Transverse colon (tissue), 4 donors: Measurements from ENCODE around the gene EMX1. TPM values are rescaled to one million over a fixed set of nuclear protein-coding genes. Genes with fewer than 3 reads are reported as not detected.

ENCODE experiments used
- DNase-seq: peaks from one replicate; pipeline ENCODE4 v3.0.0-alpha.2; 2019
- H3K27ac ChIP-seq, 4 donors: fragments of 200-600 bp; sonication (generic); 2 replicates each; pipeline ENCODE4 v1.5.1; 2016 to 2018; ENCODE audit warnings: inconsistent platforms in 4 of 4
- H3K27me3 ChIP-seq: fragments of 200-600 bp; sonication (generic); 2 replicates; pipeline ENCODE4 v1.5.1; 2017; ENCODE audit warnings: inconsistent platforms
- H3K36me3 ChIP-seq, 4 donors: fragments of 200-600 bp; sonication (generic); 2 replicates each; pipeline ENCODE4 v1.5.1; 2017 to 2019; ENCODE audit warnings: inconsistent platforms in 4 of 4
- H3K4me1 ChIP-seq, 4 donors: fragments of 200-600 bp; sonication (generic); 2 replicates each; pipeline ENCODE4 v1.5.1; 2017 to 2020; ENCODE audit warnings: inconsistent platforms in 4 of 4
- H3K4me3 ChIP-seq, 4 donors: fragments of 200-600 bp; sonication (generic); 1 replicate in 1 of 4; 2 replicates in 3 of 4; pipeline versions ENCODE4 v1.5.1 to v1.6.1; 2017 to 2019; ENCODE audit warnings: inconsistent platforms in 4 of 4
- H3K9me3 ChIP-seq, 2 donors: fragments of 200-600 bp; sonication (generic); 2 replicates each; pipeline ENCODE4 v1.5.1; 2017 to 2019; ENCODE audit warnings: inconsistent platforms in 2 of 2
- EP300 ChIP-seq: sonication (generic); formaldehyde crosslinking; IDR thresholded peaks from one replicate; pipeline ENCODE4 v1.6.1; 2017; ENCODE audit warnings: antibody characterized with exemption, low read depth
- POLR2A ChIP-seq: fragments of 450-650 bp; IDR thresholded peaks from one replicate; pipeline ENCODE4 v1.6.1; 2016; ENCODE audit warnings: antibody characterized with exemption, mild to moderate bottlenecking, moderate library complexity
- POLR2AphosphoS5 ChIP-seq, 3 donors: sonication (generic); formaldehyde crosslinking; IDR thresholded peaks; one replicate each; pipeline ENCODE4 v1.6.1; 2016; ENCODE audit warnings: antibody characterized with exemption in 3 of 3
- WGBS, 2 donors: methylation state at CpG; one replicate each; pipeline ENCODE4 v1.1.5; 2018; ENCODE audit warnings: low coverage in 1 of 2; 5-methylcytosine and 5-hydroxymethylcytosine counted together
- in situ Hi-C, 4 donors: fragments of 200-750 bp; cut with MboI; loops; one replicate each; pipeline versions ENCODE4 v1.15.0 to v1.15.1; 2017; ENCODE audit warnings: low sequenced_read_pairs in 3 of 4, low pct_ligation_motif_present in 1 of 4, low pct_unique_long_range_greater_than_20kb in 1 of 4
- intact Hi-C: fragments of 100-400 bp; cut with DNase I; formaldehyde crosslinking; loops from one replicate; pipeline ENCODE4 v1.15.1; 2023; ENCODE audit warnings: low total_unique reads
- total RNA-seq, 4 donors: library from RNA; depleted of rRNA; stranded (reverse); fragments of >200 nt; gene quantifications; one replicate each; pipeline ENCODE4 v1.1.0, GENCODE V29; 2016
- TF ChIP-seq, protein P1 (sequence below), 5 experiments: fragments of 200-600 bp in 3 of 5; fragments of 450-650 bp in 2 of 5; sonication (generic) in 3 of 5; IDR thresholded peaks; 1 replicate in 2 of 5; 2 replicates in 3 of 5; pipeline ENCODE4 v1.5.1; 2016 to 2017; ENCODE audit warnings: antibody characterized with exemption in 5 of 5, inconsistent platforms in 3 of 5, mild to moderate bottlenecking in 2 of 5, moderate library complexity in 1 of 5

Gene EMX1
- total RNA-seq, 4 donors from 2014 or later: 1.5 to 2.9 (median 2.7) TPM; not detected in 1

DNA sequence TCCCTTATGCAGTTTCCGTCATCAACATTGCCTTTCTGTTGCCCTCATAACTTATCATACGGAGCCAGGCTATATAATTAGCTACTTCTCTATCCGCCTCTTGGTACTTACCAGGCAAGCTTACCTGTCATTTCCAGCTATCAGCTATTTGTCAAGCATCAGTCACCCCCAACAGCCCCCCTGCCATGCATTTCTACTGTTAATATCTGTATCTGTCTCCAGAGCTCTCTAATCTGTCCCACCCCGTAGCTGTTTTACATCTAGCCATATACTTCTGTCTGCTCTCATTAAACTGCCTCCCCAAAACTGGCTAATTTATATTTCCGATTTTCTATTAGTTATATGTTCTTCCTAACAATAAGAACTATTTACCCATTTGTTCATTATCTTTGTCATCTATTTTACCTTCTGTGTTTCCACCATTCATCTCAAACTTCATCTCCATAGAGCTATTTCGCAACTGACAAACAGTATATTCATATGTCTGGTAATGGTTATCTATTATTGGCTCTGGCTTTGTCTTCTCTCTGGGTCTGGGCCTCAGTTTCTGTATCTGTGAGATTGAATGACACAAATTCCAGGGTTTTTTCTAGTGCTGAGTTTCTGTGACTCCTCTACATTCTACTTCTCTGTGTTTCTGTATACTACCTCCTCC lies 9.6 kb downstream of the EMX1 start:
- WGBS, 2 donors: 35 to 57% methylated on average over 6 of the region's 6 CpGs
- H3K27ac ChIP-seq: no peak overlapping the region
- no peaks in the 10 kb centered on the region for H3K9me3 ChIP-seq
- no peak for TF ChIP-seq POLR2AphosphoS5 (IDR thresholded peaks at IDR 0.05)
- TF ChIP-seq, protein P1, sequence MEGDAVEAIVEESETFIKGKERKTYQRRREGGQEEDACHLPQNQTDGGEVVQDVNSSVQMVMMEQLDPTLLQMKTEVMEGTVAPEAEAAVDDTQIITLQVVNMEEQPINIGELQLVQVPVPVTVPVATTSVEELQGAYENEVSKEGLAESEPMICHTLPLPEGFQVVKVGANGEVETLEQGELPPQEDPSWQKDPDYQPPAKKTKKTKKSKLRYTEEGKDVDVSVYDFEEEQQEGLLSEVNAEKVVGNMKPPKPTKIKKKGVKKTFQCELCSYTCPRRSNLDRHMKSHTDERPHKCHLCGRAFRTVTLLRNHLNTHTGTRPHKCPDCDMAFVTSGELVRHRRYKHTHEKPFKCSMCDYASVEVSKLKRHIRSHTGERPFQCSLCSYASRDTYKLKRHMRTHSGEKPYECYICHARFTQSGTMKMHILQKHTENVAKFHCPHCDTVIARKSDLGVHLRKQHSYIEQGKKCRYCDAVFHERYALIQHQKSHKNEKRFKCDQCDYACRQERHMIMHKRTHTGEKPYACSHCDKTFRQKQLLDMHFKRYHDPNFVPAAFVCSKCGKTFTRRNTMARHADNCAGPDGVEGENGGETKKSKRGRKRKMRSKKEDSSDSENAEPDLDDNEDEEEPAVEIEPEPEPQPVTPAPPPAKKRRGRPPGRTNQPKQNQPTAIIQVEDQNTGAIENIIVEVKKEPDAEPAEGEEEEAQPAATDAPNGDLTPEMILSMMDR (IDR thresholded peaks at IDR 0.05): no peak
- no peak for TF ChIP-seq EP300
- H3K4me3 ChIP-seq: no peak overlapping the region
- no peaks in the 10 kb centered on the region for H3K36me3 ChIP-seq
- in situ Hi-C loops (no loop called here), intact Hi-C loops (no loop called here)
- peaks cover 9 to 13% (median 13%) of the 10 kb centered on the region in 4 donors for H3K4me1 ChIP-seq
- DNase-seq: no peak
- H3K27me3 ChIP-seq: peaks cover 90% of the 10 kb centered on the region

DNA sequence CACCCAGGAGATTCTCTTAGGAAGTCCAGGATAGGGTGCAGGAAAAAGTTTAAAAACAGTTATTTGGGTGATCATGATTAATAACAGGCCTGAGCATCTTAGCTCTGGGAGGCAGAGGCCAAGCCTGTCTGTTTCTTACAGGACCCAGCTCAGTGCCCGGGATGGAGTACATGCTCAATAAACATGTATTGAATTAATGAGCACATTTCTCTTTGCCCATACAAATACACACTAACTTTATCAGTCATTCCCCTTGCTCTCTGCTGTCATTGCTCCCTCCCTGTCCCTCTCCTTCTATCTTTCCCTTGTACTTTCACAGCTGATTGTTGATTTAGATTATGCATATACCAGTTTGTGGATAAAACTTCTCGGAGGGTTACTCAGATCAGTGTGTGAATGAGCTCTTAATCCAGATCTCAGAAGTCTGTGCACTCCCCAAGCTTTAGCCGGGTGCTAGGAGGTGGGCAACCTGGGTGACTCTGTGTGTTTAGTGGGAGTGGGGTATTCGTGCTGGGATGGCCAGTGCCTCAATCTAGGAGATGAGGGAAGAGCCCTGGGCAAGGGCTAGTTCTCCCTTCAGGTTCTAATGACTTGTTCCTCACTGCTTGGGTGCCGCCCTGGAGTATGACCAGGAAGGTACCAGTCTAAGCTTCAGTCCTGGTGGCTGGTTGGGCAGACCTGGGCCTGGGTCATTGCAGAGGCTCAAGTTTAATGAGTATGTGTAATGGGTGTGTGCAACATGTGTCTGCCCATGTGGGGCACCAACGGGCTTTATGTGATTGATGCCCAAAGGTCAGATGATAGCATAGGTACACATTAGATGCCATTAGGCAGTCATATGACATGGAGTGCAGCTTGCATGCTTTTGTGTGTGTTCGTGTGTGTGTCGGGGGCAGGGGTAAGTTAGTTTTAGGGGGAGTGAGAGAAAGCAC lies 10.6 kb downstream of the EMX1 start:
- H3K4me1 ChIP-seq: peaks cover 9 to 13% (median 13%) of the 10 kb centered on the region in 4 donors
- no peaks in the 10 kb centered on the region for H3K36me3 ChIP-seq
- no peaks in the 10 kb centered on the region for H3K9me3 ChIP-seq
- H3K27me3 ChIP-seq: peaks cover 81% of the 10 kb centered on the region
- H3K4me3 ChIP-seq: no peak overlapping the region
- in situ Hi-C loops (no loop called here), intact Hi-C loops (no loop called here)
- WGBS, 2 donors: 62 to 74% methylated on average over 2 to 8 of the region's 8 CpGs
- TF ChIP-seq POLR2AphosphoS5 (IDR thresholded peaks at IDR 0.05): no peak
- TF ChIP-seq EP300: no peak
- TF ChIP-seq, protein P1 (IDR thresholded peaks at IDR 0.05): no peak
- TF ChIP-seq POLR2A: no peak
- no peak overlapping the region for H3K27ac ChIP-seq
- peak; percentile 7 for DNase-seq

DNA sequence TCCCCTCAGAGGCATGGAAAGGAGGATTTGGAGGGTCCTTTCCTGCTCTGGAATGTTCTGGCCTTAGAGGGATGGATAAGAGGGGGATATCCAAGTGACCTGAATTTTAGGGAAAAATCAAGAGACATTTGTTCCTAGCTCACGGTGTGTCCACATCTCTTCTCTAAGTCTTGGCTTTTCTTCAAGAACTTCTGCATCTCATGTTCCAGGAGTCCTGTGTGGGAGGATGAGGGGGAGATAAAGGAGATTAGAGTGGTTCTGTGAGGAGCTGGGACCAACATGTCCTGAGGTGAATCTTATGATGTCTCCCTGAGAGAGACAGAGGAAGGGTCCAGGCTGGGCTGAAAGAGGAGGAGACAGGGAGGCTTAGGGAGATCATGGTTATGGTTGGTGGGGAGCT lies 11.7 kb downstream of the EMX1 start:
- TF ChIP-seq POLR2A (no peak), POLR2AphosphoS5 (IDR thresholded peaks at IDR 0.05) (no peak), EP300 (no peak)
- TF ChIP-seq, protein P1 (IDR thresholded peaks at IDR 0.05): no peak
- WGBS, 2 donors: 100% methylated on average over 1 of the region's 1 CpG; no CpG with 5 or more reads in 1 of the 2 donors
- in situ Hi-C loops: no loop called here

DNA sequence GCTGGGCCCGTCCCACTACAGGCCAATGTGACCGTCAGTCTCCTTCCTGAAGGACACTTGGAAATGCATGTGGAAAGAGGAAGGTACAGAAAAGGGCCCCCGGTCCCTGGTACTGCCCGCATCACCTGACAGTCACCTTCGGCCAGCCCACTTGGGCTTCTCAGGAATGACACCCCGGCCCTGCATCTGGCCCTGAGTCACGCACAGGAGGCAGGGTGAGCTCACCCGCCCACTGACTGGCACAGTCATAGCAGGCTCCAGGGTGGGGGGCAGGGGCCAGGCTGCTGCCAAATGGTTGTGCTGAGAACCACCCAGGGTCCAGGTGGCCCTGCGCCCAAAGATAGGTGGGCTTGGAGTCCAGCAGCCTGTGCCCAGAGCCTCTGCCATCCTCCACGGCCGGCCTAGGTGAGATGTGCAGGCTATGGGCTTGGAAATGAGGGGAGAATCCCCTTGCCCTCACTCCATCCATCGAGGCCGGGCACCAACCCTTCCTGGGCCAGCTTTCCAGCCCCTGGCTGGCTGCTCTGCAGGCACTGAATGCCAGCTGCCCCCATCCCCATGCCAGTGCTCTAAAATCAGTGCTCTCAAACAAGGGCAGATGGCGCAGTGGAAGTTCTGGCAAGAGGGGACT lies 14.1 kb downstream of the EMX1 start:
- H3K4me1 ChIP-seq: peaks cover 0 to 7% (median 3%) of the 10 kb centered on the region in 4 donors
- no peak overlapping the region for H3K4me3 ChIP-seq
- H3K27me3 ChIP-seq: peaks cover 46% of the 10 kb centered on the region
- no peak for DNase-seq
- TF ChIP-seq POLR2AphosphoS5 (IDR thresholded peaks at IDR 0.05) (no peak), EP300 (no peak), POLR2A (no peak)
- TF ChIP-seq, protein P1 (IDR thresholded peaks at IDR 0.05): no peak
- WGBS, 2 donors: 80 to 88% methylated on average over 1 to 14 of the region's 14 CpGs
- intact Hi-C loops (no loop called here), in situ Hi-C loops (no loop called here)
- H3K27ac ChIP-seq: no peak overlapping the region
- no peaks in the 10 kb centered on the region for H3K36me3 ChIP-seq
- H3K9me3 ChIP-seq: no peaks in the 10 kb centered on the region

More for the DNA sequence above, 11.7 kb downstream of the EMX1 start:
- H3K36me3 ChIP-seq: no peaks in the 10 kb centered on the region
- intact Hi-C loops: no loop called here
- peaks cover 8 to 17% (median 12%) of the 10 kb centered on the region in 4 donors for H3K4me1 ChIP-seq
- no peak overlapping the region for H3K4me3 ChIP-seq
- no peak for DNase-seq
- no peak overlapping the region for H3K27ac ChIP-seq
- H3K27me3 ChIP-seq: peaks cover 69% of the 10 kb centered on the region
- no peaks in the 10 kb centered on the region for H3K9me3 ChIP-seq
